NCI-H2196 (cell line): Measurements from ENCODE around the gene BCKDK.
"Not testable (repeated sequence)": the region's sequence is repeated elsewhere in the genome, so short reads cannot be mapped to it uniquely, and the experiment has no call there.

Source experiments
- DNase-seq: peaks from one replicate; lab custom pipeline; 2025; ENCODE audit not compliant: unreplicated experiment; lab: John Stamatoyannopoulos, UW

Gene BCKDK

GRCh38 chr16:31120129-31120528 is 11.9 kb downstream of the BCKDK start:
- DNase-seq: no peak

- no peak for DNase-seq
Observed at GRCh38 chr16:31125844-31126243, 17.7 kb downstream of the BCKDK start.

GRCh38 chr16:31127182-31127581 is 19.0 kb downstream of the BCKDK start:
- DNase-seq: peak; percentile 13

- DNase-seq: no peak
Observed at GRCh38 chr16:31128711-31129567, 20.8 kb downstream of the BCKDK start.

- no peak for DNase-seq
Observed at GRCh38 chr16:31129568-31130335, 21.6 kb downstream of the BCKDK start.

GRCh38 chr16:31130336-31130891 is 22.2 kb downstream of the BCKDK start:
- DNase-seq: peak; percentile 28

GRCh38 chr16:31130899-31131298 is 22.7 kb downstream of the BCKDK start:
- peak; percentile 67 for DNase-seq

GRCh38 chr16:31131416-31131815 is 23.2 kb downstream of the BCKDK start:
- DNase-seq: no peak

GRCh38 chr16:31131841-31132271 is 23.7 kb downstream of the BCKDK start:
- no peak for DNase-seq

- no peak for DNase-seq
Observed at GRCh38 chr16:31132303-31132979, 24.3 kb downstream of the BCKDK start.

- DNase-seq: no peak
Observed at GRCh38 chr16:31133046-31133501, 24.9 kb downstream of the BCKDK start.

- peak; percentile 30 for DNase-seq
Observed at GRCh38 chr16:31134091-31134571, 25.9 kb downstream of the BCKDK start.

- DNase-seq: peak; percentile 61
Observed at GRCh38 chr16:31134625-31135534, 26.7 kb downstream of the BCKDK start.

- peak; percentile 56 for DNase-seq
Observed at GRCh38 chr16:31135535-31136286, 27.5 kb downstream of the BCKDK start, which contains the start of gene PRSS8. Gene PRSS8 (minus strand): TSS chr16:31135727. CDS start chr16:31135498, 229 bp downstream.

GRCh38 chr16:31136287-31136662 is 28.1 kb downstream of the BCKDK start:
- DNase-seq: no peak

GRCh38 chr16:31136822-31137499 is 28.8 kb downstream of the BCKDK start:
- not testable (repeated sequence) for DNase-seq

- DNase-seq: no peak
Observed at GRCh38 chr16:31138621-31139578, 30.7 kb downstream of the BCKDK start.
